ENCODE measurements around the gene VPS26C. TPM values are rescaled to one million over a fixed set of nuclear protein-coding genes. Genes with fewer than 3 reads are reported as not detected.
A peak's percentile ranks its signal among the peaks of the same experiment; 100 is the strongest.

VPS26C gene
- total and polyA plus RNA-seq, 4 donors, result 19.8 to 61.1 (median 42.9) TPM

DNA sequence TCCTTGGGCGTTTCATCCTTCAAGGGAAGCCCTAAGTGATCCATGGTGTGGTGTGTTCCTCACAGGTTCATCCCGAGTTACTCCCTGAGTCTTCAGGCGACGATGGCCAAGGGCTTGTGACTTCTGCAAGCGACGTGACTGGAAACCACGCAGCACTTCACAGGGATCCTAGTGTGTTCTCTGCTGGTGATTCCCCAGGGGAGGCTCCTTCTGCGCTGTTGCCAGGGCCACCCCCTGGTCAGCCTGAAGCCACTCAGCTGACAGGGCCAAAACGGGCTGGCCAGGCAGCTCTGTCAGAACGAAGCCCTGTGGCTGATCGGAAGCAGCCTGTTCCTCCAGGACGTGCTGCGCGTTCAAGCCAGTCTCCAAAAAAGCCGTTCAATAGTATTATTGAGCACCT is 71.5 kb downstream of the VPS26C start:
- DNase-seq, result no peak
- H3K36me3 ChIP-seq (ENCODE audit: control insufficient read depth in 4 of 4, insufficient read depth in 4 of 4, low read length in 4 of 4), result peaks cover 3 to 30% (median 28%) of the 10 kb centered on the region in 4 donors

DNA sequence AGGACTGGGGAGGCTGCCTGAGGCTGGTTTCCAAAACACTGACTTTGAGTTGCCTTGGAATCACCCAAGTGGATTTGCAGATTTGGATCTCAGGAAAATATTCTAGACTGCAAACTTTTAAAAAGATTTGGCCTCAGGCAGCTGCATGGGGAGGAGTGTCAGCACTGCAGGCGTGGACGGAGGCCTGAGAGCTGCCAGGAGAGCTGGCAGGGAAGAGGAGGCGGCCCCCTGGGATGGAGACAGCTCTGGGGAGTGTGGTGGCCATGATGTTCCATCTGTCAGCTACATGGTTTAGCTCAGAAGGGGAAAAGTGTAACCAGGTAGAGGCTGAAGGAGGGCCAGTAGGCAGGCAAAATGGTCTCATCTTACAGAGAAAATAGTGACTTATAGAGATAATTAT is 72.1 kb downstream of the VPS26C start:
- 88 to 94% methylated on average over 3 of the region's 3 CpGs for WGBS, 2 donors
- Histone ChIP-seq H3K4me1 (ENCODE audit: control insufficient read depth in 5 of 5, insufficient read depth in 5 of 5, low read length in 5 of 5) (no peaks in the 10 kb centered on the region), H3K27ac (ENCODE audit: low read depth in 1 of 2, low read length in 1 of 2) (no peak overlapping the region), H3K9ac (ENCODE audit: insufficient read depth in 1 of 2, low read length in 2 of 2) (no peak overlapping the region), H3K4me3 (no peak overlapping the region), H3K9me3 (ENCODE audit: control insufficient read depth in 4 of 4, insufficient read depth in 3 of 4, low read length in 3 of 4) (peaks cover 0 to 2% (median 0%) of the 10 kb centered on the region in 4 donors), H3K36me3 (ENCODE audit: control insufficient read depth in 4 of 4, insufficient read depth in 4 of 4, low read length in 4 of 4) (peaks cover 3 to 32% (median 25%) of the 10 kb centered on the region in 4 donors), H3K27me3 (ENCODE audit: control insufficient read depth in 3 of 3, insufficient read depth in 3 of 3, low read length in 2 of 3) (no peaks in the 10 kb centered on the region)
- TF ChIP-seq, protein P1, sequence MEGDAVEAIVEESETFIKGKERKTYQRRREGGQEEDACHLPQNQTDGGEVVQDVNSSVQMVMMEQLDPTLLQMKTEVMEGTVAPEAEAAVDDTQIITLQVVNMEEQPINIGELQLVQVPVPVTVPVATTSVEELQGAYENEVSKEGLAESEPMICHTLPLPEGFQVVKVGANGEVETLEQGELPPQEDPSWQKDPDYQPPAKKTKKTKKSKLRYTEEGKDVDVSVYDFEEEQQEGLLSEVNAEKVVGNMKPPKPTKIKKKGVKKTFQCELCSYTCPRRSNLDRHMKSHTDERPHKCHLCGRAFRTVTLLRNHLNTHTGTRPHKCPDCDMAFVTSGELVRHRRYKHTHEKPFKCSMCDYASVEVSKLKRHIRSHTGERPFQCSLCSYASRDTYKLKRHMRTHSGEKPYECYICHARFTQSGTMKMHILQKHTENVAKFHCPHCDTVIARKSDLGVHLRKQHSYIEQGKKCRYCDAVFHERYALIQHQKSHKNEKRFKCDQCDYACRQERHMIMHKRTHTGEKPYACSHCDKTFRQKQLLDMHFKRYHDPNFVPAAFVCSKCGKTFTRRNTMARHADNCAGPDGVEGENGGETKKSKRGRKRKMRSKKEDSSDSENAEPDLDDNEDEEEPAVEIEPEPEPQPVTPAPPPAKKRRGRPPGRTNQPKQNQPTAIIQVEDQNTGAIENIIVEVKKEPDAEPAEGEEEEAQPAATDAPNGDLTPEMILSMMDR (IDR thresholded peaks at IDR 0.05; ENCODE audit: control extremely low read depth, extremely low read depth), result no peak
- ATAC-seq (ENCODE audit: insufficient read depth, low FRiP score) (no peak), DNase-seq (peak in 1 of 3 donors; percentile 6)

More for the DNA sequence above, 71.5 kb downstream of the VPS26C start:
- Histone ChIP-seq H3K9me3 (ENCODE audit: control insufficient read depth in 4 of 4, insufficient read depth in 3 of 4, low read length in 3 of 4) (peaks cover 0 to 2% (median 0%) of the 10 kb centered on the region in 4 donors), H3K9ac (ENCODE audit: insufficient read depth in 1 of 2, low read length in 2 of 2) (no peak overlapping the region), H3K4me1 (ENCODE audit: control insufficient read depth in 5 of 5, insufficient read depth in 5 of 5, low read length in 5 of 5) (no peaks in the 10 kb centered on the region), H3K27ac (ENCODE audit: low read depth in 1 of 2, low read length in 1 of 2) (no peak overlapping the region), H3K27me3 (ENCODE audit: control insufficient read depth in 3 of 3, insufficient read depth in 3 of 3, low read length in 2 of 3) (no peaks in the 10 kb centered on the region), H3K4me3 (no peak overlapping the region)
- TF ChIP-seq, protein P1 (IDR thresholded peaks at IDR 0.05; ENCODE audit: control extremely low read depth, extremely low read depth), result no peak
- 91 to 95% methylated on average over 15 of the region's 15 CpGs for WGBS, 2 donors
- ATAC-seq (ENCODE audit: insufficient read depth, low FRiP score), result no peak

DNA sequence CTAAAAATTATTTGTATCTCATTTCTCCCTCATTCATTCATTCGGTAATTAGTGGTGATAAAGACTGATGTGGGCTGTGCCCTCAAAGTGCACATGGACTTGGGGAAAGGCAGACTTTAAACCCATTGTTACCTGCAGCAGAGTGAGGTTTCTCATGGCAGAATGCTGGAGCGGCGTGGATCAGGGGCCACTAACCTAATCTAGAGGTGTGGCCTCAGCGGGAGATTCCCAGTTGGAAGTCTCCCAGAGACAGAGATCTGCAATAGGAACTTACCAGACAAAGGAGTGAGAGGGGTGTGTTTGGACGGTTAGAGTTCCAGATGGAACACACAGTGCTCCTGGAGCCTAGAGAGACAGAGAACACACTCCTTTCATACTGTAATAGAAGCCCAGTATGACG is 73.5 kb downstream of the VPS26C start:
- WGBS, 2 donors, result 95 to 98% methylated on average over 6 of the region's 6 CpGs
- Histone ChIP-seq H3K27ac (ENCODE audit: low read depth in 1 of 2, low read length in 1 of 2) (no peak overlapping the region), H3K36me3 (ENCODE audit: control insufficient read depth in 4 of 4, insufficient read depth in 4 of 4, low read length in 4 of 4) (peaks cover 8 to 25% (median 21%) of the 10 kb centered on the region in 4 donors), H3K9me3 (ENCODE audit: control insufficient read depth in 4 of 4, insufficient read depth in 3 of 4, low read length in 3 of 4) (no peaks in the 10 kb centered on the region), H3K4me1 (ENCODE audit: control insufficient read depth in 5 of 5, insufficient read depth in 5 of 5, low read length in 5 of 5) (no peaks in the 10 kb centered on the region), H3K27me3 (ENCODE audit: control insufficient read depth in 3 of 3, insufficient read depth in 3 of 3, low read length in 2 of 3) (no peaks in the 10 kb centered on the region), H3K9ac (ENCODE audit: insufficient read depth in 1 of 2, low read length in 2 of 2) (no peak overlapping the region), H3K4me3 (no peak overlapping the region)
- DNase-seq, result no peak
- no peak for ATAC-seq (ENCODE audit: insufficient read depth, low FRiP score)
- TF ChIP-seq, protein P1 (IDR thresholded peaks at IDR 0.05; ENCODE audit: control extremely low read depth, extremely low read depth), result no peak

DNA sequence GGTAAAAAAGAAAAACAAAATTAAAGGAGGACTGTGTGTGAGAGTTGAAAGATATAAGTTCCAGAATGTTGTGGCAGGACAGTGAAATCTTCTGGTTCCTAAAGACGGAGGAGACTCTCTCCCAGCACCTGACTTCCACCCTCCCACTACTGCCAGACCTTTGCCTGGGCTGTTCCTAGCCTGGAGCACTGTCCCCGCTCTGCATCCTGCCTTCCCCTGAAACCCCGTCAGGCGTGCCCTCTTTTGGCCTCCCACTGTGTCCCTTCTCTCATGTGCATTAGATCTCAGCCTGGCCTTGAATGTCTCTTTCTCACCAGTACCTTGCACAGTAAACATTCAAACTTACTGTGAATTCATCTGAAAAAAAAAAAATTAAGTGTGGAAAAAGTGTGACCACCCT is 74.1 kb downstream of the VPS26C start:
- peaks cover 11 to 26% (median 20%) of the 10 kb centered on the region in 4 donors for H3K36me3 ChIP-seq (ENCODE audit: control insufficient read depth in 4 of 4, insufficient read depth in 4 of 4, low read length in 4 of 4)
- no peak overlapping the region for H3K9ac ChIP-seq (ENCODE audit: insufficient read depth in 1 of 2, low read length in 2 of 2)
- no peak overlapping the region for H3K27ac ChIP-seq (ENCODE audit: low read depth in 1 of 2, low read length in 1 of 2)
- H3K27me3 ChIP-seq (ENCODE audit: control insufficient read depth in 3 of 3, insufficient read depth in 3 of 3, low read length in 2 of 3), result no peaks in the 10 kb centered on the region
- WGBS, 2 donors, result 73% methylated on average over 4 of the region's 4 CpGs
- TF ChIP-seq, protein P1 (IDR thresholded peaks at IDR 0.05; ENCODE audit: control extremely low read depth, extremely low read depth), result no peak
- no peaks in the 10 kb centered on the region for H3K9me3 ChIP-seq (ENCODE audit: control insufficient read depth in 4 of 4, insufficient read depth in 3 of 4, low read length in 3 of 4)
- ATAC-seq (ENCODE audit: insufficient read depth, low FRiP score), result no peak
- no peak overlapping the region for H3K4me3 ChIP-seq
- DNase-seq, result no peak
- no peaks in the 10 kb centered on the region for H3K4me1 ChIP-seq (ENCODE audit: control insufficient read depth in 5 of 5, insufficient read depth in 5 of 5, low read length in 5 of 5)
